ENCODE measurements around the gene OLFM1.
"Not testable (repeated sequence)": the region's sequence is repeated elsewhere in the genome, so short reads cannot be mapped to it uniquely, and the experiment has no call there.

Gene OLFM1

DNA sequence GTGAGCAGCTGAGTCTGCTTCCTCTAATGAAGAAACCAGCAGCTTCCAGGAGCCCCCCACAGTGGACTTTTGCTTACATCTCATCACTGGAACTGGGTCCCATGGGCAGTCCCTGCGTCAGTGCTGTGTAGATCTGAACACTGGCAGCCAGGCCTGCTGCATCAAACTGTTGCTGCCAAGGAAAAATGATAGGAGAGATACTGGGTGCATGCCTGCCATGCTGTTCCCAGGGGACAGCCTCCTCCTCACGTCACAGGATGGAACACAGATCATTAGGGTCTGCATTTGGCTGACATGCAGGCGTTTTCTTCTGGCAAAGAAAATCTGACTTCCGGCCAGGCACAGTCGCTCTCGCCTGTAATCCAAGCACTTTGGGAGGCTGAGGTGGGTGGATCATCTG is 67.9 kb downstream of the OLFM1 start:
- H3K27ac ChIP-seq, result no peak overlapping the region
- TF ChIP-seq, protein P1, sequence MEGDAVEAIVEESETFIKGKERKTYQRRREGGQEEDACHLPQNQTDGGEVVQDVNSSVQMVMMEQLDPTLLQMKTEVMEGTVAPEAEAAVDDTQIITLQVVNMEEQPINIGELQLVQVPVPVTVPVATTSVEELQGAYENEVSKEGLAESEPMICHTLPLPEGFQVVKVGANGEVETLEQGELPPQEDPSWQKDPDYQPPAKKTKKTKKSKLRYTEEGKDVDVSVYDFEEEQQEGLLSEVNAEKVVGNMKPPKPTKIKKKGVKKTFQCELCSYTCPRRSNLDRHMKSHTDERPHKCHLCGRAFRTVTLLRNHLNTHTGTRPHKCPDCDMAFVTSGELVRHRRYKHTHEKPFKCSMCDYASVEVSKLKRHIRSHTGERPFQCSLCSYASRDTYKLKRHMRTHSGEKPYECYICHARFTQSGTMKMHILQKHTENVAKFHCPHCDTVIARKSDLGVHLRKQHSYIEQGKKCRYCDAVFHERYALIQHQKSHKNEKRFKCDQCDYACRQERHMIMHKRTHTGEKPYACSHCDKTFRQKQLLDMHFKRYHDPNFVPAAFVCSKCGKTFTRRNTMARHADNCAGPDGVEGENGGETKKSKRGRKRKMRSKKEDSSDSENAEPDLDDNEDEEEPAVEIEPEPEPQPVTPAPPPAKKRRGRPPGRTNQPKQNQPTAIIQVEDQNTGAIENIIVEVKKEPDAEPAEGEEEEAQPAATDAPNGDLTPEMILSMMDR (conservative IDR thresholded peaks at IDR 0.05), result no peak

GRCh38 chr9:135156525-135157510 is 69.3 kb downstream of the OLFM1 start:
- no peak overlapping the region for H3K27ac ChIP-seq
- TF ChIP-seq, protein P1 (conservative IDR thresholded peaks at IDR 0.05), result no peak

DNA sequence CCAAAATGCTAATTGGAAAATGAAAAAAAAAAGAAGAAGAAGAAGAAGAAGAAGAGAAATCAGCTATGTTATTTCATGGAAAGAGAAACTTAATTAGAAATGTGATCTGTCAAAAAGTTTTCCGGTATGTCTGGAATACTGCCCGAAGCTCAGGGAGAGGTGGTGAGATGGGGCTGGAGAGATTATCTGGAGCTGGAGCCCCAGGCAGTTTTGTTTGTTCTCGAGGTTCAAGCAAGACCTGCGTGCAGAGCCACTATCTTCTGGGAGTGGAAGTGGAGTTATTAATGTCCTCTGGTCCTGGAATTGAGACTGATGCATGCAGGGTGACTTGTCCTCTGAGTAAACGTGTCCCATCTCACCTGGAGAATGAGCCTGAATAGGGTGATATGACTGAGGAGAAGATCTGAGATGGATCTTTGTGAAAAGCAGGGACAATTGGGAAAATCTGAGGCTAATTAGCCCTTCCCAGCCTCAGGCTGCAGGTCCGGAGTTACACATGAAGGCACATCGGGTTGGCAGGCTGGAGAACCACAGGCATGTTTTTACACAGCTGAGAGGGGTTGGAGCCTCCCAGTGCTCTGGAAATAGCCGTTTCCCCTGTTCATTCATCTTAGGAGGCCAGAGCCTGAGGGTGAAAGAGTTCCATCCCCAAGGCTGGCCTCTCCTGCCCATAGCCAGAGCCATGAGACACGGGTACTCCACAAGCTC is 70.5 kb downstream of the OLFM1 start:
- TF ChIP-seq, protein P1 (conservative IDR thresholded peaks at IDR 0.05), result no peak
- no peak overlapping the region for H3K27ac ChIP-seq

GRCh38 chr9:135158564-135158937 is 71.1 kb downstream of the OLFM1 start:
- no peak overlapping the region for H3K27ac ChIP-seq
- TF ChIP-seq, protein P1 (conservative IDR thresholded peaks at IDR 0.05), result no peak

- no peak overlapping the region for H3K27ac ChIP-seq
- TF ChIP-seq, protein P1 (conservative IDR thresholded peaks at IDR 0.05), result no peak
Observed at GRCh38 chr9:135159801-135160200, 72.3 kb downstream of the OLFM1 start.

DNA sequence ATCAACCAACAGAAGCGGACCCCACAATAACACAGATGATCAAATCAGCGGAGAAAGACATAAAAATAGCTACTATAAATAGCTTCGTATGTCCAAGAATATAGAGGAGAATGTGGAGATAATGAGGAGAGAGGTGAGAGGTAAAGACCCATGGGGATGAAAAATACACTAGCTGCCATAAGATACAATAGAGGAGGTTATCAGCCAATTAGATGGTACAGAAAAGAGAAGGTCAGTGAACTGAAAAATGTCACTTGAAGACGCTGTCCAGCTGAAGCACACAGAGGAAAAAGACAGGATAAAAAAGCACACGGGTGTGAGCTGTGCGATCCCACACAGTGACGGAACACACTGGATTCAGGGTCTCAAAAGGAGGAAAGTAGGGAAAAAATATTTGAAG is 73.4 kb downstream of the OLFM1 start:
- no peak overlapping the region for H3K27ac ChIP-seq
- TF ChIP-seq, protein P1 (conservative IDR thresholded peaks at IDR 0.05), result no peak

- H3K27ac ChIP-seq, result not testable (repeated sequence)
Observed at GRCh38 chr9:135162599-135162998, 75.1 kb downstream of the OLFM1 start.

Measured in VCaP (cell line).